NCI-H2196 treated with DMSO at 0.1 percent for 48 hours (cell line): ENCODE data around the gene MGAT5B.
A peak's percentile ranks its signal among the peaks of the same experiment; 100 is the strongest.
"Not testable (repeated sequence)": the region's sequence is repeated elsewhere in the genome, so short reads cannot be mapped to it uniquely, and the experiment has no call there.

Experiments
- DNase-seq: peaks from one replicate; lab custom pipeline; 2025; ENCODE audit not compliant: unreplicated experiment; lab: John Stamatoyannopoulos, UW

Gene MGAT5B

GRCh38 chr17:76969598-76970172, 101.5 kb downstream of the MGAT5B start:
- DNase-seq: peak; percentile 95

- DNase-seq: peak; percentile 79
Observed at GRCh38 chr17:76970228-76970627, 102.0 kb downstream of the MGAT5B start.

GRCh38 chr17:76972046-76972641, 103.9 kb downstream of the MGAT5B start:
- DNase-seq: no peak

- DNase-seq: no peak
Observed at GRCh38 chr17:76973040-76973439, 104.8 kb downstream of the MGAT5B start.

GRCh38 chr17:76974721-76975120, 106.5 kb downstream of the MGAT5B start:
- DNase-seq: no peak

- not testable (repeated sequence) for DNase-seq
Observed at GRCh38 chr17:76978050-76978449, 109.8 kb downstream of the MGAT5B start.

- DNase-seq: no peak
Observed at GRCh38 chr17:76981545-76982295, 113.5 kb downstream of the MGAT5B start.

- DNase-seq: no peak
Observed at GRCh38 chr17:76982408-76983074, 114.3 kb downstream of the MGAT5B start.

- DNase-seq: no peak
Observed at GRCh38 chr17:76983075-76983775, 115.0 kb downstream of the MGAT5B start.

GRCh38 chr17:76986365-76986764, 118.2 kb downstream of the MGAT5B start:
- no peak for DNase-seq

GRCh38 chr17:76987486-76988093, 119.4 kb downstream of the MGAT5B start:
- no peak for DNase-seq

GRCh38 chr17:76988796-76989195, 120.6 kb downstream of the MGAT5B start:
- no peak for DNase-seq

- DNase-seq: no peak
Observed at GRCh38 chr17:76989519-76989918, 121.3 kb downstream of the MGAT5B start.

- DNase-seq: no peak
Observed at GRCh38 chr17:76992891-76993290, 124.7 kb downstream of the MGAT5B start.

GRCh38 chr17:76993651-76994050, 125.4 kb downstream of the MGAT5B start:
- no peak for DNase-seq

- no peak for DNase-seq
Observed at GRCh38 chr17:76994237-76994637, 126.0 kb downstream of the MGAT5B start.

- peak; percentile 23 for DNase-seq
Observed at GRCh38 chr17:76995387-76996105, 127.3 kb downstream of the MGAT5B start.

GRCh38 chr17:76996741-76997694, 128.8 kb downstream of the MGAT5B start:
- no peak for DNase-seq

GRCh38 chr17:76997981-76998531, 129.9 kb downstream of the MGAT5B start:
- DNase-seq: no peak
